ENCODE measurements around the gene SHB.

Gene SHB

GRCh38 chr9:38094165-38094564 is 25.1 kb upstream of the SHB start:
- no peak for TF ChIP-seq CTCF (conservative IDR thresholded peaks at IDR 0.05)
- no peak overlapping the region for H3K27ac ChIP-seq

GRCh38 chr9:38092656-38093055 is 23.6 kb upstream of the SHB start:
- no peak for TF ChIP-seq CTCF (conservative IDR thresholded peaks at IDR 0.05)
- H3K27ac ChIP-seq: no peak overlapping the region

DNA sequence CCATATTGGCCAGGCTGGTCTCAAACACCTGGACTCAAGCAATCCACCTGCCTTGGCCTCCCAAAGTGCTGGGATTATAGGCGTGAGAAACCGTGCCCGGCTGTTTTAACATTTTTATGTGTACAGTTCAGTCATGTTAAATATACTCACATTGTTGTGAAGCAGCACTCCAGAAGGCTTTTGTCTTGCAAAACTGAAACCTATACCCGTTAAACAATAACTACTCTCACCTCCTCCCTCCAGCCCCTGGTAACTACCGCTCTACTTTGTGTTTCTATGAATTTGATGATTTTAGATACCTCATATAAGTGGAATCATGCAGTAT is 23.1 kb upstream of the SHB start:
- no peak overlapping the region for H3K27ac ChIP-seq
- no peak for TF ChIP-seq CTCF (conservative IDR thresholded peaks at IDR 0.05)

- H3K27ac ChIP-seq: no peak overlapping the region
- TF ChIP-seq CTCF (conservative IDR thresholded peaks at IDR 0.05): no peak
These were observed 22.5 kb upstream of the SHB start for GRCh38 chr9:38091310-38092199.

- no peak overlapping the region for H3K27ac ChIP-seq
- TF ChIP-seq CTCF (conservative IDR thresholded peaks at IDR 0.05): no peak
These were observed 21.1 kb upstream of the SHB start for GRCh38 chr9:38090170-38090569.

- no peak for TF ChIP-seq CTCF (conservative IDR thresholded peaks at IDR 0.05)
- H3K27ac ChIP-seq: no peak overlapping the region
These were observed 20.5 kb upstream of the SHB start for GRCh38 chr9:38089387-38090165.
